H1 (cell line): ENCODE measurements around the gene PALD1.

Experiments
- EP300 ChIP-seq, 2 experiments: IDR thresholded peaks; 1 replicate in 1 of 2; 2 replicates in 1 of 2; pipeline ENCODE4 v1.6.1; 2011 to 2012; ENCODE audit warnings: low read depth in 2 of 2, low read length in 2 of 2, mild to moderate bottlenecking in 2 of 2, borderline replicate concordance in 1 of 2, inconsistent platforms in 1 of 2, moderate library complexity in 1 of 2
- EZH2 ChIP-seq: fragments of 200-600 bp; sonication (generic); IDR thresholded peaks from 2 replicates; pipeline ENCODE4 v1.7.1; 2012; ENCODE audit warnings: low read depth, mild to moderate bottlenecking, moderate library complexity, low read length, inconsistent platforms; ENCODE audit not compliant: severe bottlenecking
- JUN ChIP-seq: IDR thresholded peaks from 2 replicates; pipeline ENCODE4 v1.6.1; 2011; ENCODE audit warnings: low read depth, mild to moderate bottlenecking, improper control_type of control experiment, low read length
- JUND ChIP-seq: IDR thresholded peaks from 2 replicates; pipeline ENCODE4 v1.6.1; 2011; ENCODE audit warnings: mild to moderate bottlenecking, improper control_type of control experiment, low read length
- NANOG ChIP-seq: IDR thresholded peaks from 2 replicates; pipeline ENCODE4 v1.6.1; 2011; ENCODE audit warnings: low read length, low read depth, mild to moderate bottlenecking, inconsistent platforms; ENCODE audit not compliant: insufficient read depth, poor library complexity, severe bottlenecking
- POLR2AphosphoS5 ChIP-seq: IDR thresholded peaks from 2 replicates; pipeline ENCODE4 v1.6.1; 2011; ENCODE audit warnings: low read depth, low read length
- POU5F1 ChIP-seq: IDR thresholded peaks from 2 replicates; pipeline ENCODE4 v1.6.1; 2011; ENCODE audit warnings: low read depth, mild to moderate bottlenecking, low read length, moderate library complexity
- RNF2 ChIP-seq: fragments of 200-900, 300-1000 bp; sonication (generic); IDR thresholded peaks from 2 replicates; pipeline ENCODE4 v1.7.1; 2016; ENCODE audit warnings: borderline replicate concordance, low read depth, mild to moderate bottlenecking, antibody characterized with exemption, low read length; ENCODE audit not compliant: poor library complexity, severe bottlenecking; ENCODE audit errors: missing control alignments
- SRF ChIP-seq: IDR thresholded peaks from 2 replicates; pipeline ENCODE4 v1.6.1; 2011; ENCODE audit warnings: mild to moderate bottlenecking, low read depth, low read length, moderate library complexity
- YY1 ChIP-seq: IDR thresholded peaks from 2 replicates; pipeline ENCODE4 v1.6.1; 2011; ENCODE audit warnings: low read depth, mild to moderate bottlenecking, low read length
- TF ChIP-seq, protein P1 (sequence below), 3 experiments: IDR thresholded peaks; 1 replicate in 2 of 3; 2 replicates in 1 of 3; pipeline versions ENCODE4 v1.5.1 to v1.6.1; 2011; ENCODE audit warnings: low read length in 3 of 3, mild to moderate bottlenecking in 3 of 3, inconsistent platforms in 2 of 3, low read depth in 1 of 3, moderate library complexity in 1 of 3; ENCODE audit not compliant: insufficient read depth in 1 of 3; ENCODE audit errors: control extremely low read depth in 1 of 3

DNA sequence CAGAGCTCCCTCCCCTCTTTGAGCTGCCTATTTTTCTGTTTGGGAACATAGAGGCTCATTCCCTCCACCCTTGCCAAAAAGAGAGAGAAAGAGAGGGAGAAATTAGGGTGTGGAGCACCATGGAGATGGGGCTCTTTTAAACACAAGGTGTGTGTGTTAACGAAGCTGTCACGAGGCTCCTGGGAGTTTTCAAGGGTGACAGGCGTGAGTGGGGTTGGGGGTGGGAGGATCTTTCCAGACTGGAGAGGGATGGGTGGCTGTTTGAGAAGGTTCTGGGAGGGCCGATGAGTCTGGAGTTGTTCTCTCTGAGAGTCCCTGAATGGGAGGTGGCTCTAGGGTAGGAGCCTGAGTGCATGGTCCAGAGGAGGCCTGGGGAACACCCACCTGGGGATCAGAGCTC lies 45.0 kb downstream of the PALD1 start:
- TF ChIP-seq RNF2 (no peak), JUND (no peak), POU5F1 (no peak), POLR2AphosphoS5 (no peak), YY1 (no peak), SRF (no peak), EZH2 (no peak), NANOG (no peak), JUN (no peak), EP300 (IDR thresholded peaks at IDR 0.05; ENCODE audit: borderline replicate concordance in 1 of 2, low read depth in 2 of 2, low read length in 2 of 2) (no peak)
- TF ChIP-seq, protein P1, sequence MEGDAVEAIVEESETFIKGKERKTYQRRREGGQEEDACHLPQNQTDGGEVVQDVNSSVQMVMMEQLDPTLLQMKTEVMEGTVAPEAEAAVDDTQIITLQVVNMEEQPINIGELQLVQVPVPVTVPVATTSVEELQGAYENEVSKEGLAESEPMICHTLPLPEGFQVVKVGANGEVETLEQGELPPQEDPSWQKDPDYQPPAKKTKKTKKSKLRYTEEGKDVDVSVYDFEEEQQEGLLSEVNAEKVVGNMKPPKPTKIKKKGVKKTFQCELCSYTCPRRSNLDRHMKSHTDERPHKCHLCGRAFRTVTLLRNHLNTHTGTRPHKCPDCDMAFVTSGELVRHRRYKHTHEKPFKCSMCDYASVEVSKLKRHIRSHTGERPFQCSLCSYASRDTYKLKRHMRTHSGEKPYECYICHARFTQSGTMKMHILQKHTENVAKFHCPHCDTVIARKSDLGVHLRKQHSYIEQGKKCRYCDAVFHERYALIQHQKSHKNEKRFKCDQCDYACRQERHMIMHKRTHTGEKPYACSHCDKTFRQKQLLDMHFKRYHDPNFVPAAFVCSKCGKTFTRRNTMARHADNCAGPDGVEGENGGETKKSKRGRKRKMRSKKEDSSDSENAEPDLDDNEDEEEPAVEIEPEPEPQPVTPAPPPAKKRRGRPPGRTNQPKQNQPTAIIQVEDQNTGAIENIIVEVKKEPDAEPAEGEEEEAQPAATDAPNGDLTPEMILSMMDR (IDR thresholded peaks at IDR 0.05; ENCODE audit: control extremely low read depth in 1 of 3, insufficient read depth in 1 of 3, low read depth in 1 of 3, low read length in 3 of 3) = no peak
